Endometrial microvascular endothelial cells (primary cell): Measurements from ENCODE around the gene DLEC1. TPM values are rescaled to one million over a fixed set of nuclear protein-coding genes. Genes with fewer than 3 reads are reported as not detected.
"Not testable (repeated sequence)": the region's sequence is repeated elsewhere in the genome, so short reads cannot be mapped to it uniquely, and the experiment has no call there.

Experiments used
- in situ Hi-C: cut with HindIII; loops from 2 replicates; pipeline ENCODE4 v1.10.0; 2017; ENCODE audit warnings: low sequenced_read_pairs, low pct_unique_long_range_greater_than_20kb; ENCODE audit errors: inconsistent ontology term
- total RNA-seq: library from RNA; depleted of rRNA; stranded (reverse); fragments of >200 nt; gene quantifications from one replicate; pipeline ENCODE4 v1.2.3, GENCODE V29; 2015; ENCODE audit errors: inconsistent ontology term

Gene DLEC1
- total RNA-seq, 1 donor from 2014 or later: not detected

- in situ Hi-C loops: not testable (repeated sequence)
Measured at GRCh38 chr3:38064453-38064852, 25.4 kb downstream of the DLEC1 start.

- in situ Hi-C loops: no loop called here
Measured at GRCh38 chr3:38067508-38068233, 28.7 kb downstream of the DLEC1 start.

- in situ Hi-C loops: no loop called here
Measured at GRCh38 chr3:38070013-38070412, 31.0 kb downstream of the DLEC1 start.

- in situ Hi-C loops: not testable (repeated sequence)
Measured at GRCh38 chr3:38077073-38077472, 38.1 kb downstream of the DLEC1 start.

GRCh38 chr3:38082296-38082695, 43.3 kb downstream of the DLEC1 start:
- in situ Hi-C loops: not testable (repeated sequence)

- in situ Hi-C loops: not testable (repeated sequence)
Measured at GRCh38 chr3:38083254-38083653, 44.2 kb downstream of the DLEC1 start.

GRCh38 chr3:38083871-38084333, 44.9 kb downstream of the DLEC1 start:
- in situ Hi-C loops: no loop called here

- in situ Hi-C loops: no loop called here
Measured at GRCh38 chr3:38084334-38085310, 45.6 kb downstream of the DLEC1 start.

- in situ Hi-C loops: no loop called here
Measured at GRCh38 chr3:38085311-38085942, 46.4 kb downstream of the DLEC1 start.

GRCh38 chr3:38085943-38086324, 46.9 kb downstream of the DLEC1 start:
- in situ Hi-C loops: no loop called here

GRCh38 chr3:38086496-38086895, 47.5 kb downstream of the DLEC1 start:
- in situ Hi-C loops: no loop called here

GRCh38 chr3:38087278-38087677, 48.3 kb downstream of the DLEC1 start:
- in situ Hi-C loops: not testable (repeated sequence)

- in situ Hi-C loops: no loop called here
Measured at GRCh38 chr3:38088126-38089078, 49.4 kb downstream of the DLEC1 start.

- in situ Hi-C loops: no loop called here
Measured at GRCh38 chr3:38089163-38089562, 50.2 kb downstream of the DLEC1 start.

- in situ Hi-C loops: no loop called here
Measured at GRCh38 chr3:38090453-38090852, 51.4 kb downstream of the DLEC1 start.

GRCh38 chr3:38094999-38095398, 56.0 kb downstream of the DLEC1 start:
- in situ Hi-C loops: no loop called here

GRCh38 chr3:38095669-38096483, 56.9 kb downstream of the DLEC1 start:
- in situ Hi-C loops: no loop called here
